Measurements from ENCODE around the gene PA2G4. TPM values are rescaled to one million over a fixed set of nuclear protein-coding genes. Genes with fewer than 3 reads are reported as not detected.
A peak's percentile ranks its signal among the peaks of the same experiment; 100 is the strongest.

Gene PA2G4
- polyA plus RNA-seq, 1 donor from 2014 or later = 115 TPM

GRCh38 chr12:56127485-56127887 is 23.1 kb downstream of the PA2G4 start:
- Histone ChIP-seq H3K36me3 (ENCODE audit: insufficient read depth, low read length) (no peaks in the 10 kb centered on the region), H3K27me3 (ENCODE audit: insufficient read depth, low read depth, low read length) (no peaks in the 10 kb centered on the region), H3K9ac (ENCODE audit: low read length) (peak overlapping the region; percentile 19), H4K20me1 (ENCODE audit: insufficient read depth) (no peaks in the 10 kb centered on the region), H3K79me2 (replicated peaks; ENCODE audit: insufficient read depth, low read length) (no peaks in the 10 kb centered on the region), H3K9me3 (ENCODE audit: low read length) (no peaks in the 10 kb centered on the region), H3K9me2 (ENCODE audit: insufficient read depth, low read length) (no peaks in the 10 kb centered on the region), H3K27ac (ENCODE audit: low read length) (no peak overlapping the region), H2AFZ (ENCODE audit: low read depth, low read length) (no peak overlapping the region), H3K4me3 (ENCODE audit: low read length) (peak overlapping the region; percentile 76), H3F3A (ENCODE audit: insufficient read depth, low read length, poor library complexity, severe bottlenecking) (no peaks in the 10 kb centered on the region), H3K4me2 (ENCODE audit: low read length) (peak overlapping the region; percentile 70)
- TF ChIP-seq SMC3 (conservative IDR thresholded peaks at IDR 0.05; ENCODE audit: poor library complexity) (no peak), EP300 (conservative IDR thresholded peaks at IDR 0.05; ENCODE audit: poor library complexity, severe bottlenecking) (no peak), RAD21 (conservative IDR thresholded peaks at IDR 0.05) (no peak), POLR2AphosphoS5 (IDR thresholded peaks at IDR 0.05) (no peak), TAF1 (IDR thresholded peaks at IDR 0.05; ENCODE audit: low read depth) (no peak), MXI1 (conservative IDR thresholded peaks at IDR 0.05; ENCODE audit: poor library complexity, severe bottlenecking) (no peak), CTCF (IDR thresholded peaks at IDR 0.05; ENCODE audit: poor library complexity, severe bottlenecking) (no peak), EZH2 (IDR thresholded peaks at IDR 0.05; ENCODE audit: borderline replicate concordance, insufficient read depth, low read length, poor library complexity, severe bottlenecking) (no peak), REST (IDR thresholded peaks at IDR 0.05; ENCODE audit: borderline replicate concordance) (no peak)

GRCh38 chr12:56127888-56128669 is 23.7 kb downstream of the PA2G4 start, which contains the start of gene ESYT1:
Gene ESYT1 (plus strand): TSS chr12:56128267. CDS start chr12:56128320, 53 bp downstream.
- TF ChIP-seq CTCF (IDR thresholded peaks at IDR 0.05; ENCODE audit: poor library complexity, severe bottlenecking) (no peak), REST (IDR thresholded peaks at IDR 0.05; ENCODE audit: borderline replicate concordance) (peak; percentile 72), MXI1 (conservative IDR thresholded peaks at IDR 0.05; ENCODE audit: poor library complexity, severe bottlenecking) (peak; percentile 73), RAD21 (conservative IDR thresholded peaks at IDR 0.05) (peak; percentile 14), SMC3 (conservative IDR thresholded peaks at IDR 0.05; ENCODE audit: poor library complexity) (no peak), EP300 (conservative IDR thresholded peaks at IDR 0.05; ENCODE audit: poor library complexity, severe bottlenecking) (peak; percentile 10), POLR2AphosphoS5 (IDR thresholded peaks at IDR 0.05) (peak; percentile 81)

More at GRCh38 chr12:56127888-56128669, 23.7 kb downstream of the PA2G4 start, which contains the start of gene ESYT1:
- Histone ChIP-seq H3K9me3 (ENCODE audit: low read length) (no peaks in the 10 kb centered on the region), H3K4me3 (ENCODE audit: low read length) (peak within 1 kb of the TSS; percentile 76), H3K27me3 (ENCODE audit: insufficient read depth, low read depth, low read length) (no peaks in the 10 kb centered on the region), H3K79me2 (replicated peaks; ENCODE audit: insufficient read depth, low read length) (no peaks in the 10 kb centered on the region), H2AFZ (ENCODE audit: low read depth, low read length) (peak within 1 kb of the TSS; percentile 59), H3K9me2 (ENCODE audit: insufficient read depth, low read length) (no peaks in the 10 kb centered on the region), H3K9ac (ENCODE audit: low read length) (peak within 1 kb of the TSS; percentile 80), H3F3A (ENCODE audit: insufficient read depth, low read length, poor library complexity, severe bottlenecking) (no peaks in the 10 kb centered on the region), H3K27ac (ENCODE audit: low read length) (peak within 1 kb of the TSS; percentile 57), H3K4me2 (ENCODE audit: low read length) (peak within 1 kb of the TSS; percentile 74), H4K20me1 (ENCODE audit: insufficient read depth) (no peaks in the 10 kb centered on the region), H3K36me3 (ENCODE audit: insufficient read depth, low read length) (no peaks in the 10 kb centered on the region)

All from neural cell (in vitro differentiated cells).